ENCODE results near the gene SLC8A3.

The SLC8A3 gene

DNA sequence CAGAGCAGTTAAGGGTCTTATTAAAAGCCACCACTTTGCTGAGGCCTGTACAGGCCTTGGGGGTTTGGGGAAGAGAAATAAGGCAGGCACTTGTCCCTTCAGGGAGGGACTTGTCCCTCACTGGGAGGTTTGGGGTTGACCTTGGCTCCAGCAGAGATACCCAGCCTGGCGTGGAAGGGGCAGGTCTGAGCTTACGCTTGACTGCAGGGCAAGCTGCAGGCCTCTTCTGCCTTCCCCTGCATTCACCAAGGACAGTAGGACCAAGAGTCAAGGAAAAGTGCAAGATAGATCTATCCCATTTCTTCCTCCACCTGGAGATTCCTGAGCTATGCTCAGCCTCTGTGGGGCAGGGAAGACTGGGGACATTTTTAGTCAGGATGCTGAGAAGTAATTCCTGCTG, 155.2 kb downstream of the SLC8A3 start:
- no peak for TF ChIP-seq EZH2 (IDR thresholded peaks at IDR 0.05; ENCODE audit: borderline replicate concordance, low read length)
- TF ChIP-seq, protein P1, sequence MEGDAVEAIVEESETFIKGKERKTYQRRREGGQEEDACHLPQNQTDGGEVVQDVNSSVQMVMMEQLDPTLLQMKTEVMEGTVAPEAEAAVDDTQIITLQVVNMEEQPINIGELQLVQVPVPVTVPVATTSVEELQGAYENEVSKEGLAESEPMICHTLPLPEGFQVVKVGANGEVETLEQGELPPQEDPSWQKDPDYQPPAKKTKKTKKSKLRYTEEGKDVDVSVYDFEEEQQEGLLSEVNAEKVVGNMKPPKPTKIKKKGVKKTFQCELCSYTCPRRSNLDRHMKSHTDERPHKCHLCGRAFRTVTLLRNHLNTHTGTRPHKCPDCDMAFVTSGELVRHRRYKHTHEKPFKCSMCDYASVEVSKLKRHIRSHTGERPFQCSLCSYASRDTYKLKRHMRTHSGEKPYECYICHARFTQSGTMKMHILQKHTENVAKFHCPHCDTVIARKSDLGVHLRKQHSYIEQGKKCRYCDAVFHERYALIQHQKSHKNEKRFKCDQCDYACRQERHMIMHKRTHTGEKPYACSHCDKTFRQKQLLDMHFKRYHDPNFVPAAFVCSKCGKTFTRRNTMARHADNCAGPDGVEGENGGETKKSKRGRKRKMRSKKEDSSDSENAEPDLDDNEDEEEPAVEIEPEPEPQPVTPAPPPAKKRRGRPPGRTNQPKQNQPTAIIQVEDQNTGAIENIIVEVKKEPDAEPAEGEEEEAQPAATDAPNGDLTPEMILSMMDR (IDR thresholded peaks at IDR 0.05; ENCODE audit: low read length): no peak

DNA sequence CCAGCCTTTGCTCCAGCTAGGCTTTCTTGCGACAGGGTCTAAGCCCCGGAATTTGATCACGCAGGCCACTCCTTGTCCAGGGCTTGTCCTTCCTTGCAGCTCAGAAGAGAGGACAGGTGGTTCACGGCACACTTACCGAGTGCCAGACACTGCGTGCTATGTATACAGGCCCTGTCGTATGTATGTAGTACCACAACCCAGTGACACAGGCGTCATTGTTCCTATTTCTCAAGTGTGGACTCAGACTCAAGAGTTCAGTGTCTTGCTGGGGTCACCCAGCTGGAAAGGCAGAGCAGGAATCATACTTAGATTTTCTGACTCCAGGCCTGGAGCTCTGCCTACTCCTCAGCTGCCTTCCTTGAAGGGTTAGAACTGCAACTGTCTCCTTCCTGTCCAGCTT, 155.6 kb downstream of the SLC8A3 start:
- H3K27me3 ChIP-seq (ENCODE audit: insufficient read depth, low read length): no peaks in the 10 kb centered on the region; the same call in 1 of the 2 replicates
- no peaks in the 10 kb centered on the region for H3K9me3 ChIP-seq (ENCODE audit: low read length)
- H4K20me1 ChIP-seq (ENCODE audit: insufficient read depth, low read length): no peaks in the 10 kb centered on the region
- no peak overlapping the region for H3K9ac ChIP-seq (ENCODE audit: low read length)
- TF ChIP-seq EZH2 (IDR thresholded peaks at IDR 0.05; ENCODE audit: borderline replicate concordance, low read length): no peak
- TF ChIP-seq, protein P1 (IDR thresholded peaks at IDR 0.05; ENCODE audit: low read length): no peak
- H3F3A ChIP-seq (ENCODE audit: insufficient read depth, low read length): no peaks in the 10 kb centered on the region
- no peak overlapping the region for H3K4me3 ChIP-seq (ENCODE audit: low read depth, low read length, poor library complexity, severe bottlenecking)
- H3K4me1 ChIP-seq (ENCODE audit: insufficient read depth, low read length, severe bottlenecking): no peaks in the 10 kb centered on the region
- H2AFZ ChIP-seq (ENCODE audit: low read length): no peak overlapping the region
- no peaks in the 10 kb centered on the region for H3K9me2 ChIP-seq (ENCODE audit: low read depth, low read length)
- no peak overlapping the region for H3K27ac ChIP-seq (ENCODE audit: low read depth, low read length, poor library complexity, severe bottlenecking)
- no peak overlapping the region for H3K4me2 ChIP-seq (ENCODE audit: low read length)
- no peaks in the 10 kb centered on the region for H3K79me2 ChIP-seq (ENCODE audit: insufficient read depth, low read length)
- H3K36me3 ChIP-seq (ENCODE audit: insufficient read depth, low read length): no peaks in the 10 kb centered on the region

More for the DNA sequence above, 155.2 kb downstream of the SLC8A3 start:
- Histone ChIP-seq H3K36me3 (ENCODE audit: insufficient read depth, low read length) (no peaks in the 10 kb centered on the region), H3K27me3 (ENCODE audit: insufficient read depth, low read length) (no peaks in the 10 kb centered on the region; the same call in 1 of the 2 replicates), H3K9ac (ENCODE audit: low read length) (no peak overlapping the region), H4K20me1 (ENCODE audit: insufficient read depth, low read length) (no peaks in the 10 kb centered on the region), H3K79me2 (ENCODE audit: insufficient read depth, low read length) (no peaks in the 10 kb centered on the region), H3K27ac (ENCODE audit: low read depth, low read length, poor library complexity, severe bottlenecking) (no peak overlapping the region), H3F3A (ENCODE audit: insufficient read depth, low read length) (no peaks in the 10 kb centered on the region), H3K9me2 (ENCODE audit: low read depth, low read length) (no peaks in the 10 kb centered on the region), H3K4me2 (ENCODE audit: low read length) (no peak overlapping the region), H2AFZ (ENCODE audit: low read length) (no peak overlapping the region), H3K9me3 (ENCODE audit: low read length) (no peaks in the 10 kb centered on the region), H3K4me1 (ENCODE audit: insufficient read depth, low read length, severe bottlenecking) (no peaks in the 10 kb centered on the region), H3K4me3 (ENCODE audit: low read depth, low read length, poor library complexity, severe bottlenecking) (no peak overlapping the region)

DNA sequence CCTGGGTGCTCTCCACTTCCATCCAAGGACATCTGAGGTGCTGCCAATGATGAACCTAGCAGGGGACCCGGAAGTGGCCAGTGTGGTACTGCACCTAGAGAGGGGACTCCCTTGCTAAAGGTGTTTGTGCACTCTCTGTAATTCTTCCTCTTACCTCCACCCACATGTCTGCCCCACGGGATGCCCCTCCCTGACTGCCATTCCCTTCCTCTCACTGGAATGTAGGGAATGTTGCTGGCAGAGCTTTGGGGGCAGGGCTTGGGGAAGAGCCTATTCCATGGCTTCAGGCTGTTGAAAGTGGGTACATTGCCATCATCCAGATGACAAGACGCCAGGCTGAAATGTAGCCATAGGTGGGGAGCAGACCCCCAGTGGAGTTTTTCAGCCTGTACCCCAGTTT, 156.3 kb downstream of the SLC8A3 start:
- H3K9ac ChIP-seq (ENCODE audit: low read length): no peak overlapping the region
- no peak overlapping the region for H3K4me2 ChIP-seq (ENCODE audit: low read length)
- no peaks in the 10 kb centered on the region for H3K79me2 ChIP-seq (ENCODE audit: insufficient read depth, low read length)
- no peaks in the 10 kb centered on the region for H3K36me3 ChIP-seq (ENCODE audit: insufficient read depth, low read length)
- no peaks in the 10 kb centered on the region for H4K20me1 ChIP-seq (ENCODE audit: insufficient read depth, low read length)
- no peak overlapping the region for H3K4me3 ChIP-seq (ENCODE audit: low read depth, low read length, poor library complexity, severe bottlenecking)
- TF ChIP-seq, protein P1 (IDR thresholded peaks at IDR 0.05; ENCODE audit: low read length): no peak
- no peak for TF ChIP-seq EZH2 (IDR thresholded peaks at IDR 0.05; ENCODE audit: borderline replicate concordance, low read length)
- H2AFZ ChIP-seq (ENCODE audit: low read length): no peak overlapping the region
- no peaks in the 10 kb centered on the region for H3F3A ChIP-seq (ENCODE audit: insufficient read depth, low read length)
- H3K9me2 ChIP-seq (ENCODE audit: low read depth, low read length): no peaks in the 10 kb centered on the region
- H3K4me1 ChIP-seq (ENCODE audit: insufficient read depth, low read length, severe bottlenecking): no peaks in the 10 kb centered on the region
- no peaks in the 10 kb centered on the region; the same call in 1 of the 2 replicates for H3K27me3 ChIP-seq (ENCODE audit: insufficient read depth, low read length)
- no peak overlapping the region for H3K27ac ChIP-seq (ENCODE audit: low read depth, low read length, poor library complexity, severe bottlenecking)
- H3K9me3 ChIP-seq (ENCODE audit: low read length): no peaks in the 10 kb centered on the region
